ENCODE measurements around the gene ZNF268.
A peak's percentile ranks its signal among the peaks of the same experiment; 100 is the strongest.

Gene ZNF268

GRCh38 chr12:133181238-133181959, at the start of gene ZNF268:
Gene ZNF268 (plus strand): TSS chr12:133181495. CDS start chr12:133181998, 503 bp downstream.
- DNase-seq (ENCODE audit: low read depth) = peak; percentile 88

- no peak for DNase-seq (ENCODE audit: low read depth)
Observed at GRCh38 chr12:133135747-133136146, 45.5 kb upstream of the ZNF268 start.

- DNase-seq (ENCODE audit: low read depth) = no peak
Observed at GRCh38 chr12:133145981-133146380, 35.3 kb upstream of the ZNF268 start.

DNA sequence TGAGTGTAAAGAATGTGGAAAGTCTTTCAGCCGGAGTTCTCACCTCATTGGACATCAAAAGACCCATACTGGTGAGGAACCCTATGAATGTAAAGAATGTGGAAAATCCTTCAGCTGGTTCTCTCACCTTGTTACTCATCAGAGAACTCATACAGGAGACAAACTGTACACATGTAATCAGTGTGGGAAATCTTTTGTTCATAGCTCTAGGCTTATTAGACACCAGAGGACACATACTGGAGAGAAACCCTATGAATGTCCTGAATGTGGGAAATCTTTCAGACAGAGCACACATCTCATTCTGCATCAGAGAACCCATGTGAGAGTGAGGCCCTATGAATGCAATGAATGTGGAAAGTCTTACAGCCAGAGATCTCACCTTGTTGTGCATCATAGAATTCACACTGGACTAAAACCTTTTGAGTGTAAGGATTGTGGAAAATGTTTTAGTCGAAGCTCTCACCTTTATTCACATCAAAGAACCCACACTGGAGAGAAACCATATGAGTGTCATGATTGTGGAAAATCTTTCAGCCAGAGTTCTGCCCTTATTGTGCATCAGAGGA, 25.1 kb upstream of the ZNF268 start:
- DNase-seq (ENCODE audit: low read depth) = no peak

DNA sequence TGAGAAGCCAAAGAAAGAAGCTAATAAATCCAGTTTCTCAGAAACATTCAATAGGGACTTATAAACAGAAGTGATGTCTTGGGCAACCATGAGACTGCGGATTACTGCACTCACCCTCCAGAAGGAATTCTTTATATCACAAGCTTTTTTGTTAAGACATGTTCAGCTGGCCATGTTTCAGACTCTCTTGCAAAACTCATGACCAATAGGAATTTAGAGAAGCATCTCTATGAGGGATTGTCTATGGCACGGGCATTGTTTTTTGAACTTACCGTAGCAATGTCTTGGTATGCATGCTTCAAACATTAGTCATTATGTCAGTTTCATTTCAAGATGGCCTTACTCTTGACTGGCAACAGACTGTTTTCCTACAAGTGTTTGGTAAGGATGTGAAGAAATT, 15.5 kb upstream of the ZNF268 start:
- no peak for DNase-seq (ENCODE audit: low read depth)

GRCh38 chr12:133172491-133172890, 8.8 kb upstream of the ZNF268 start:
- DNase-seq (ENCODE audit: low read depth) = no peak

DNA sequence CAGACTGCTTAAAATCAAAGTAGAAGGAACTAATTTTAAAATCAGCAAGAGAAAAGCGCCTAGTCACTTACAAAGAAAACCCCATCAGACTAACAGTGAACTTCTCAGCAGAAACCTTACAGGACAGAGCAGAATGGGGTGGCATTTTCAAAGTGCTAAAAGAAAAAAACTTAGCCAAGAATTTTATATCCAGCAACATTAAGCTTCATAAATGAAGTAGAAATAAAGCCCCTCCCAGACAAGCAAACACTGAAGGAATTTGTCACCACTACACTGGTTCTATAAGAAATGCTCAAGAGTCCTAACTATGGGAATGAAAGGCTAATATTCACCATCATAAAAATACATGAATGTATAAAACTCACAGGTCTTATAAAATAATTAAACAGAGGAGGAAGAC, 6.4 kb upstream of the ZNF268 start:
- DNase-seq (ENCODE audit: low read depth) = no peak

DNA sequence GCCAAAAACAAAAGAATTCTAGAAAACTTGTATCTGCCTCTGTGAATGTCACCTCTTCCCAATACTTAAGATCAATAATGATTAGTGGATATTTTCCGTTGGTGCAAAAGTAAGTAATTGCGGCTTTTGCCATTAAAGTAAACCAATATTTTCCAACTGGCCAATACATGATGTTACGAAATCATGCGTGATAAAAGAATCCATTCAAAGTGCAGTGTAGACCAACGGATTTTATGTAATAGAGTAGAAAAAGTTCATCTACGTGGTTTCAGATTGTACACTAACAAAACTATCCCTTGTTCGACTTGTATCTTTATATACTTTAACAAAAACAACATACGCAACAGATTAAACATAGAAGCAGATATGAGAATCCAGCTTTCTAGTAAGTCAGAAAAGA, 626 bp upstream of the ZNF268 start:
- DNase-seq (ENCODE audit: low read depth) = no peak

DNA sequence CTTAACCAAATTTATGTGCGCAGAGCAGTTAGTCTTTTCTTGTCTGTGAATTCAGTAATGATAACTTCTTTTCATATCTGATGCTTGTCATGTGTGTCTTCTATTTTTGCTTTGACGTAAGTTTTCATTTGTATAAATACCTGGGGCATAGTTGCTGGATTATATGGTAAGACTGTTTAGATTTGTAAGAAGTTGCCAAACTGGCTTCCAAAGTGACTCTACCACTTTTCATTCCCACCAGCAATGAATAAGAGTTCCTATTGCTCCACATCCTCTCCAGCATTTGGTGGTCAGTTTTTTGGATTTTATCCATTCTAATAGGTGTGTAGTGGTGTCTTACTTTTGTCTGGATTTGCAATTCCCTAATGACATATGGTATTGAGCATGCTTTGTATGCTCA, 8.9 kb downstream of the ZNF268 start:
- no peak for DNase-seq (ENCODE audit: low read depth)

DNA sequence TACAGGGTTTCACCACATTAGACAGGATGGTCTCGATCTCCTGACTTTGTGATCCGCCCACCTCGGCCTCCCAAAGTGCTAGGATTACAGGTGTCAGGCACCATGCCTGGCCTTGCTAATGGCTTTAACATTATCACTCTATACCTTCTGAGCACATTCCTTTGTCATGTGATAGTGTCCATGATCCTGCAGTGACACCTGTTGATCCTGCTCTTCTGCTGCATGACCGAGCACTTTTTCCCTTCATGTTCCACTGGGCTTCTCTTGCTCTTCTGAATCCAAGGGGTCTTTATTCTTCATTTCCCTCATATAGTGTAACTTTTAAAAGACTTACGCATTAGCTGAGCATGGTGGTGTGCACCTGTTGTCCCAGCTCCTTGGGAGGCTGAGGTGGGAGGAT, 11.6 kb downstream of the ZNF268 start:
- DNase-seq (ENCODE audit: low read depth) = no peak

DNA sequence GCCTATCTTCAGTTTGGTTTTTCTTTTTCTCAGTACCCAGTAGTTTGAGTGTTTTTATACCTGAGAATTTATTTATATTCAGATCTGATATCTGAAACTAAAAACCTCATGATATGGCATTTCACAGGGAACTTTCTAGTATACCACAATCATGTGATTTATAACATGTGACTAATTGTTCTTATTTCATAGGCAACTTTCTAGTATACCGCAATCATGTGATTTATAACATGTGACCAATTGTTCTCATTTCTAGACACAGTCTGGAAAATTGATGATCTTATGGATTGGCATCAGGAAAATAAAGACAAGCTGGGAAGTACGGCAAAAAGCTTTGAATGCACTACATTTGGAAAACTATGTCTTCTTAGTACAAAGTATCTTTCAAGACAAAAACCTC, 20.6 kb downstream of the ZNF268 start:
- DNase-seq (ENCODE audit: low read depth) = no peak

- DNase-seq (ENCODE audit: low read depth) = no peak
Observed at GRCh38 chr12:133202493-133203343, 21.4 kb downstream of the ZNF268 start.

- DNase-seq (ENCODE audit: low read depth) = no peak
Observed at GRCh38 chr12:133203344-133204263, 22.3 kb downstream of the ZNF268 start.

GRCh38 chr12:133204264-133204603, 22.9 kb downstream of the ZNF268 start:
- no peak for DNase-seq (ENCODE audit: low read depth)

- no peak for DNase-seq (ENCODE audit: low read depth)
Observed at GRCh38 chr12:133206390-133206789, 25.1 kb downstream of the ZNF268 start.

- no peak for DNase-seq (ENCODE audit: low read depth)
Observed at GRCh38 chr12:133215724-133216123, 34.4 kb downstream of the ZNF268 start.

GRCh38 chr12:133217219-133217618, 35.9 kb downstream of the ZNF268 start:
- DNase-seq (ENCODE audit: low read depth) = no peak

DNA sequence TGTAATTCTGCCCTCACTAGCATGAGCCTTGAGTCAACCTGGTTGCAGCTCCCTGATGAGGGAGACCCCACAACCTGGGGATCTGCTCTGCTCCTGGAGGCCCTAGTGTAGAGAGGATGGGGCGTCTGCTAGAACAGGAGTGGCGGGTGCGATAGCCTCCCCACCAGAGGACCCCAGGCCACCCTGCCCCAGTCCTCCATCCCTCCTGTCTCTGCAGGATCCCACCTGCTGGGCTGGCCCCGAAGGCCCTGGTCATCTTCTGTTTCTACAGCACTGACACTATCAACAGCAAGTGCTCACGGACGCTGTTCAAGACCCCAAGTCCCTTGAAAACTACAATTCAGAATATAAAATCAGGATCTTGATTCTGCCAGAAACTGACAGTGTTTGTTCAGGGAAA, 39.2 kb downstream of the ZNF268 start:
- DNase-seq (ENCODE audit: low read depth) = no peak

DNA sequence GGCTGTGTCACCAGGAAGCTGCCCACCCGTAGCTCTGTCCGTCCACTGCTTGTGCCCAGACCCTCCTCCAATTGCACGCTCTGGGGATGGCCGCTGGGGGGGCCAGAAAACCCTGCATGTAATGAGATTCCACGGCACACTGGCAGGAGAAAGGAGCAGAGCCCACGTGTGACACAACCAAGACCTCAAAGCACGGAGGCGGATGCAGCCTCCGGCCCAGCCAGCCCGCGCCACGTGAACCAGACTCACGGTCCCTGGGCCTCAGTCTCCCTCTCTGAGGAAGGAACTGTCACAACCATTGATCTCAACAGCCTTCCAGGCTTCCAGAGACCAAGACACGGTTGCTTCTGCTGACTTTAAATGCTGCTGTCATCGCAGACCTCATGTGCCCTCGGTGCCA, 39.9 kb downstream of the ZNF268 start:
- DNase-seq (ENCODE audit: low read depth) = no peak

GRCh38 chr12:133222211-133222610, 40.9 kb downstream of the ZNF268 start:
- no peak for DNase-seq (ENCODE audit: low read depth)

- no peak for DNase-seq (ENCODE audit: low read depth)
Observed at GRCh38 chr12:133225527-133225926, 44.2 kb downstream of the ZNF268 start.

DNA sequence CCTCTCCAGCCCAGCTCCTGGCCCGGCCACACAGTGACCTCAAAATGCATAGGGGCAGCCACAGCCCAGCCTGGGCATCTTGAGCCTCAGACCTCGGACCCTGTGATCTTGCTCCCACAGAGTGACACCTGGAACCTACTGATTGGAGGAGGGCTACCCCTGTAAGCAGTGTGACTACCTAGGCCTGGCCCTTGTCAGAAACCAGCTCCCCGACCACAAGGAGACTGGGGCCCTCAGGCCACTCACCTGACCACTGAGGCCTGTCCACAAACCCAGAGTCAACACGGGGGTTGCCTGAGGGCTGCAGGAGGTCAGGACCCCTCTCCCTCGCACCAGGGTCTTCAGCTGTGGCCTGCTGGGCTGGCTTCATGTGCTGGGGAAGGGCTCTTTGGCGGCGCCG, 45.4 kb downstream of the ZNF268 start:
- DNase-seq (ENCODE audit: low read depth) = no peak

Measured in activated T-cell treated with anti-CD3 and anti-CD28 coated beads for 48 hours (primary cell).